ENCODE measurements around the gene GPR183. TPM values are rescaled to one million over a fixed set of nuclear protein-coding genes. Genes with fewer than 3 reads are reported as not detected.

Gene GPR183
- total and polyA plus RNA-seq, 2 donors (not counting 1 experiment from before 2014, with no cell fraction given) = 0.27 TPM; not detected in 1

GRCh38 chr13:99275093-99275469 is 32.1 kb downstream of the GPR183 start:
- TF ChIP-seq CTCF (conservative IDR thresholded peaks at IDR 0.05 in 1 of 2, IDR thresholded peaks at IDR 0.05 in 1 of 2; ENCODE audit: low read depth in 1 of 2, low read length in 2 of 2) (no peak), EZH2 (IDR thresholded peaks at IDR 0.05; ENCODE audit: low read length, missing control alignments) (no peak)
- H3K4me3 ChIP-seq (replicated peaks in 1 of 4; ENCODE audit: control extremely low read depth in 1 of 4, insufficient read depth in 1 of 4, low read depth in 3 of 4, low read length in 4 of 4) = no peak overlapping the region
- H3K79me2 ChIP-seq (ENCODE audit: control insufficient read depth, insufficient read depth, low read length) = no peaks in the 10 kb centered on the region
- H3K4me1 ChIP-seq (ENCODE audit: control insufficient read depth, extremely low read depth, insufficient read depth, low read length) = no peaks in the 10 kb centered on the region
- no peak overlapping the region for H3K27ac ChIP-seq (ENCODE audit: insufficient read depth, low read length)
- H4K20me1 ChIP-seq (ENCODE audit: control insufficient read depth, extremely low read depth, insufficient read depth, low read length) = peaks cover 2% of the 10 kb centered on the region
- no peak overlapping the region for H3K9ac ChIP-seq (ENCODE audit: insufficient read depth, low read length)
- H3K27me3 ChIP-seq (ENCODE audit: control insufficient read depth, insufficient read depth, low read length) = no peaks in the 10 kb centered on the region
- H3K36me3 ChIP-seq (ENCODE audit: control insufficient read depth, insufficient read depth, low read length) = no peaks in the 10 kb centered on the region
- DNase-seq (ENCODE audit: low read depth in 2 of 2) = peak; percentile 23 to 92
- H3K9me3 ChIP-seq (ENCODE audit: control insufficient read depth, insufficient read depth, low read depth, low read length) = no peaks in the 10 kb centered on the region
- no peak overlapping the region for H3K4me2 ChIP-seq (ENCODE audit: extremely low read depth, insufficient read depth, low read length)
- no peak overlapping the region for H2AFZ ChIP-seq (ENCODE audit: low read length)

- no peak for DNase-seq (ENCODE audit: low read depth in 2 of 2)
- Histone ChIP-seq H3K36me3 (ENCODE audit: control insufficient read depth, insufficient read depth, low read length) (no peaks in the 10 kb centered on the region), H3K9ac (ENCODE audit: insufficient read depth, low read length) (no peak overlapping the region), H3K27ac (ENCODE audit: insufficient read depth, low read length) (no peak overlapping the region), H3K27me3 (ENCODE audit: control insufficient read depth, insufficient read depth, low read length) (no peaks in the 10 kb centered on the region), H3K4me1 (ENCODE audit: control insufficient read depth, extremely low read depth, insufficient read depth, low read length) (no peaks in the 10 kb centered on the region), H2AFZ (ENCODE audit: low read length) (no peak overlapping the region), H3K4me3 (replicated peaks in 1 of 4; ENCODE audit: control extremely low read depth in 1 of 4, insufficient read depth in 1 of 4, low read depth in 3 of 4, low read length in 4 of 4) (no peak overlapping the region), H3K79me2 (ENCODE audit: control insufficient read depth, insufficient read depth, low read length) (no peaks in the 10 kb centered on the region), H3K4me2 (ENCODE audit: extremely low read depth, insufficient read depth, low read length) (no peak overlapping the region), H4K20me1 (ENCODE audit: control insufficient read depth, extremely low read depth, insufficient read depth, low read length) (peaks cover 2% of the 10 kb centered on the region), H3K9me3 (ENCODE audit: control insufficient read depth, insufficient read depth, low read depth, low read length) (no peaks in the 10 kb centered on the region)
- TF ChIP-seq CTCF (conservative IDR thresholded peaks at IDR 0.05 in 1 of 2, IDR thresholded peaks at IDR 0.05 in 1 of 2; ENCODE audit: low read depth in 1 of 2, low read length in 2 of 2) (no peak), EZH2 (IDR thresholded peaks at IDR 0.05; ENCODE audit: low read length, missing control alignments) (no peak)
Observed at GRCh38 chr13:99273128-99273527, 34.1 kb downstream of the GPR183 start.

- Histone ChIP-seq H4K20me1 (ENCODE audit: control insufficient read depth, extremely low read depth, insufficient read depth, low read length) (peaks cover 2% of the 10 kb centered on the region), H3K4me2 (ENCODE audit: extremely low read depth, insufficient read depth, low read length) (no peak overlapping the region), H3K79me2 (ENCODE audit: control insufficient read depth, insufficient read depth, low read length) (no peaks in the 10 kb centered on the region), H3K9ac (ENCODE audit: insufficient read depth, low read length) (no peak overlapping the region), H2AFZ (ENCODE audit: low read length) (no peak overlapping the region), H3K4me1 (ENCODE audit: control insufficient read depth, extremely low read depth, insufficient read depth, low read length) (no peaks in the 10 kb centered on the region), H3K27me3 (ENCODE audit: control insufficient read depth, insufficient read depth, low read length) (no peaks in the 10 kb centered on the region), H3K27ac (ENCODE audit: insufficient read depth, low read length) (no peak overlapping the region), H3K4me3 (replicated peaks in 1 of 4; ENCODE audit: control extremely low read depth in 1 of 4, insufficient read depth in 1 of 4, low read depth in 3 of 4, low read length in 4 of 4) (no peak overlapping the region), H3K36me3 (ENCODE audit: control insufficient read depth, insufficient read depth, low read length) (no peaks in the 10 kb centered on the region), H3K9me3 (ENCODE audit: control insufficient read depth, insufficient read depth, low read depth, low read length) (no peaks in the 10 kb centered on the region)
- TF ChIP-seq CTCF (conservative IDR thresholded peaks at IDR 0.05 in 1 of 2, IDR thresholded peaks at IDR 0.05 in 1 of 2; ENCODE audit: low read depth in 1 of 2, low read length in 2 of 2) (no peak), EZH2 (IDR thresholded peaks at IDR 0.05; ENCODE audit: low read length, missing control alignments) (no peak)
- no peak for DNase-seq (ENCODE audit: low read depth in 2 of 2)
Observed at GRCh38 chr13:99272481-99272880, 34.7 kb downstream of the GPR183 start.
